Motor neuron (in vitro differentiated cells): ENCODE results near the gene MCEMP1. TPM values are rescaled to one million over a fixed set of nuclear protein-coding genes. Genes with fewer than 3 reads are reported as not detected.

Experiments
- ATAC-seq, 8 experiments: fragments of 200-7000 bp; cut with Tn5 transposase; replicated peaks in 6 of 8; 2 replicates each; pipeline ENCODE4 v1.8.0; 2021; ENCODE audit warnings: mild to moderate bottlenecking in 8 of 8, moderate library complexity in 8 of 8
- H3K27ac ChIP-seq, 2 donors: fragments of 250-450 bp; sonication (Bioruptor Pico); 2 replicates each; pipeline ENCODE4 v1.9.0; 2021; ENCODE audit warnings: antibody characterized with exemption in 2 of 2, mild to moderate bottlenecking in 2 of 2, moderate library complexity in 1 of 2
- H3K4me1 ChIP-seq, 2 donors: fragments of 250-450 bp; sonication (Bioruptor Pico); replicated peaks in 1 of 2; 2 replicates each; pipeline ENCODE4 v1.6.1; 2021; ENCODE audit warnings: antibody characterized with exemption in 2 of 2, mild to moderate bottlenecking in 2 of 2, moderate library complexity in 1 of 2
- H3K4me3 ChIP-seq, 5 donors: fragments of 250-450 bp; sonication (Bioruptor Pico); 2 replicates each; pipeline ENCODE4 v1.9.0; 2021; ENCODE audit warnings: antibody characterized with exemption in 5 of 5, mild to moderate bottlenecking in 5 of 5, moderate library complexity in 4 of 5
- WGBS, 10 experiments: fragments of 450-650 bp; shearing (Covaris generic); methylation state at CpG; one replicate each; pipeline ENCODE4 v1.0.0; 2022; 5-methylcytosine and 5-hydroxymethylcytosine counted together
- in situ Hi-C, 9 experiments: fragments of 400-800 bp; cut with MboI; loops; one replicate each; pipeline ENCODE4 v1.15.0; 2021; ENCODE audit warnings: low sequenced_read_pairs in 9 of 9, low pct_unique_long_range_greater_than_20kb in 2 of 9; ENCODE audit not compliant: unreplicated experiment in 9 of 9
- total RNA-seq, 8 experiments: library from RNA; unstranded; fragments of 300-600 nt; gene quantifications; 2 replicates each; pipeline versions ENCODE4 v1.2.3 to v1.2.4, GENCODE V29; 2022

Gene MCEMP1
- total RNA-seq, 8 experiments from 2014 or later: 0.13 to 0.85 TPM; not detected in 6

DNA sequence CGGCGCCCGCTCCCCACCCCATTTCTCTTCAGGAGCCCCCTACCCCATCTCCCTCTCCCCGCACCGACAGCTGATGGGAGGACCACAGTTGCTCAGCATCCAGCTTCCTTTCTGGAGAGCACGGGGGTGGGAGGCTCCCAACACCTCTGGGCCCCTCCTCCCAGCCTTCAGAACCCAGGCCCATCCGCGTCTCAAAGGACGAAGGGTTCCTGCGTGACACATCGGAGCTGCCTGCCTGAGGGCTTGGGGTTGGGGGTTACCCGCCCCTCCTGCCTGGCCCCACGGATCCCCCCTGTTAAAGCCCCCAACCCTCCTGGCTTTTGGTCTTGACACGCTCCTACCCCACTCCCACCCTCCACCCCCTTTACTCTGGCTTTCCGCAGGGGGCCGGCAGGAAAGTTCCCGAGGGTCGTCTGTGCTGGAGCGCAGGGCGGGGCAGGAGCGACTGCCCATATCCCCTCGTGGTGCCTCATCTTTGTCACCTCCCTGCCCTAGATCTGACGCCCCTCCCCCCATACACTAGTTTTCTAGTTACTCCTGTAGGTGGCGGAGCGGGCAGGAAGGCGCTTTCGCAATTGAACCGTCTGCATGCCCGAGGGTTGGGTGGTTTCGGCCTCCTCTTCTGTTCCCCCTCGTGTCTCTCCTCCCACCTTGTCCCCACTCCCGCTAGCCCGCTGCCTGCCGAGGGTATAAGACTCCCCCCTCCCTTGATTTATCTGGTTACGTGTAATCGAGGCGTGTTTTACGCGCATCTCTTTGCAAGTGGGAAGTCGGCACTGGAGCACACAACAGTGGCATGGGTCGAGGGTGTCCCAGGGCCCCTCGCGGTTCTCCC, 4.7 kb downstream of the MCEMP1 start:
- 0 to 28% methylated on average over 1 to 5 of the region's 43 CpGs; no CpG with 5 or more reads in 8 of the 10 experiments for WGBS, 10 experiments
- H3K4me3 ChIP-seq: peak overlapping the region; percentile 60 to 97 (median 95)
- peaks cover 10 to 11% of the 10 kb centered on the region in 2 donors for H3K4me1 ChIP-seq
- peak overlapping the region; percentile 57 to 79 for H3K27ac ChIP-seq
- peak; percentile 27 to 68 (median 36) for ATAC-seq
- in situ Hi-C loops: no loop called here

GRCh38 chr19:7682175-7682855, 5.4 kb downstream of the MCEMP1 start:
- H3K4me1 ChIP-seq: peaks cover 10 to 11% of the 10 kb centered on the region in 2 donors
- in situ Hi-C loops: no loop called here
- WGBS, 10 experiments: 92 to 100% (median 99%) methylated on average over 1 to 28 of the region's 74 CpGs; no CpG with 5 or more reads in 5 of the 10 experiments
- no peak overlapping the region for H3K27ac ChIP-seq
- H3K4me3 ChIP-seq: peak overlapping the region in 2 of 5 donors; percentile 95 to 97
- ATAC-seq: no peak

DNA sequence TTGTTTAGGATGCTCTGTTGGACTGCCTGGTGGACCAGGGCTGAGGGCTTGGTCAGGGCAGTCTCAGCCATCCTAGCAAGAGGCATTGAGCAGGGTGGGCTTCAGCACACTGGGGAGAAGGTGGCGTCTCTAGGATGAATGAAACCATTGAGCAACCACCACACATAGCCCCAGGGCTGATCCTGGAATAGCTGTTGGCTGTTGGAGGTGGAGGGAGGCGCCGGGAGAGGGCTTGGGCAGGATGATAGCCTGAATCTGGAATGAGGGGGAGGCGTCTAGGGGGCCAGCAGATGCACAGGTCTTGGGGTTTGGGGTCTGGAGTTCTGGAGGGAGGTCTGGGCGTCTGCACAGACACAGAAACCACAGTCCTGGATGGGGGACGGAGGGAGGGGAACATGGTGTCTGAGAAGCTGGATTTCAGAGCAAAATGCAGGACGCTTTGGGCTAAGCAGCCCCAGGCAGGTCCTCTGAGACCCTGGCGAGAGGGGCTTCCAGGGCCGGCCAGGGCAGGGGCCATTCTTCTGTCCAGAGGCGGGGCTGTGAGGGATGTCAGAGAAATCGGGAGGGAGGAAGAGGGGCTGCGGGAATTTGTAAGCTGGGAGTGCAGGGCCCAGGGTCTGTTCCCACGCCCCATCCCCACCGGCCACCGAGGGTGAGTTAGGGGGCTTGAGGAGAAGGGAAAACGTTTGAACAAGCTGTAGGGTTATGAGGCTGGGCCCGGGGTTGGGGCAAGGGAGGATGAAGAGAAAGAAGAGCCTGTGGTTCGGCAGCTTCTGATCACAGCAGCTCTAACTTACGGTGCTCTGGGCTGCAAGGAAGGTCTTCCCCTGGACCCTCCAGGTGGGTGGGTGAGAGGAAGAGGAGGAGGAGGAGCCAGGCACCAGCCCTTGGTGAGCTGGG, 8.9 kb downstream of the MCEMP1 start:
- no peak for ATAC-seq
- in situ Hi-C loops: no loop called here
- Histone ChIP-seq H3K4me3 (no peak overlapping the region), H3K4me1 (peaks cover 3% of the 10 kb centered on the region in 2 donors), H3K27ac (no peak overlapping the region)
- 32 to 67% (median 45%) methylated on average over 1 to 6 of the region's 19 CpGs; no CpG with 5 or more reads in 6 of the 10 experiments for whole genome bisulfite sequencing, 10 experiments

GRCh38 chr19:7687177-7687576, 10.3 kb downstream of the MCEMP1 start:
- in situ Hi-C loops: no loop called here
- peak in 2 of 8 experiments; percentile 15 to 20 for ATAC-seq
- Histone ChIP-seq H3K4me1 (no peaks in the 10 kb centered on the region), H3K4me3 (no peak overlapping the region), H3K27ac (no peak overlapping the region)
- WGBS, 10 experiments: 0 to 100% (median 86%) methylated on average over 1 to 8 of the region's 12 CpGs; no CpG with 5 or more reads in 6 of the 10 experiments

- no peaks in the 10 kb centered on the region for H3K4me1 ChIP-seq
- WGBS, 10 experiments: 50 to 80% methylated on average over 1 to 4 of the region's 23 CpGs; no CpG with 5 or more reads in 8 of the 10 experiments
- H3K27ac ChIP-seq: no peak overlapping the region
- H3K4me3 ChIP-seq: no peak overlapping the region
- ATAC-seq: no peak
- in situ Hi-C loops: no loop called here
Measured at GRCh38 chr19:7689165-7689564, 12.3 kb downstream of the MCEMP1 start.

DNA sequence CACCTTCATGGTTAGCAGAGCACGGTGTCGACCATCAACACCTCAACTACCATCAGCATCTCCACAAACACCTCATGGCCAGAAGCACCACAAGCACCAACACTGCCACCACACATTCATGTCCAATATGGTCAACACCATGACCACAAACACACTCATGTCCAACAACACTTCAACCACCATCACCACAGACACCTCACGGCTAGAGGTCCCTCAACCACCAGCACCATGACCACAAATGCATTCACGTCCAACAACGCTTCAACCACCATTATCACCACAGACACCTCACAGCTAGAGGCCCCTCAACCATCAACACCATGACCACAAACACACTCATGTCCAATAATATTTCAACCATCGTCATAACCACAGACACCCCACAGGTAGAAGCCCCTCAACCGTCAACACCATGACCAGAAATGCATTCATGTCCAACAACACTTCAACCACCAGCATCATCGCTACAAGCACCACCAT, 13.9 kb downstream of the MCEMP1 start:
- no peak for ATAC-seq
- H3K4me1 ChIP-seq: no peaks in the 10 kb centered on the region
- H3K4me3 ChIP-seq: no peak overlapping the region
- WGBS, 10 experiments: 20 to 96% (median 70%) methylated on average over 1 to 5 of the region's 8 CpGs; no CpG with 5 or more reads in 1 of the 10 experiments
- H3K27ac ChIP-seq: no peak overlapping the region
- in situ Hi-C loops: no loop called here

DNA sequence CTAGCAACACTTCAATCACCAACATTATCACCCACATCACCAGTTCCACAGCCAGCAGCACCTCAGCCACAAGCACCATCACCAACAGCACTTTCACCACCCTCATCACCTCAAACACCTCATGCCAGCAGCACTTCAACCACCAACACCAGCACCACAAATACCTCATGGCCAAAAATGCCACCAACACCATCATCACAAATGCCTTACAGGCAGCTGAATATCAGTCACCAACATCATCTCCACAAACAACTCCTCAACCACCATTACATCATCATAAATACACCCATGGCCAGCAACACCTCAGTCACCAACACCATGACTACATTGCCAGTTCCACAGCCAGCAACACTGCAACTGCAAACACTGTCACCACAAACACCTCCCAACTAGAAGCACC, 14.6 kb downstream of the MCEMP1 start:
- Histone ChIP-seq H3K4me1 (no peaks in the 10 kb centered on the region), H3K4me3 (no peak overlapping the region), H3K27ac (no peak overlapping the region)
- ATAC-seq: no peak
- in situ Hi-C loops: no loop called here

DNA sequence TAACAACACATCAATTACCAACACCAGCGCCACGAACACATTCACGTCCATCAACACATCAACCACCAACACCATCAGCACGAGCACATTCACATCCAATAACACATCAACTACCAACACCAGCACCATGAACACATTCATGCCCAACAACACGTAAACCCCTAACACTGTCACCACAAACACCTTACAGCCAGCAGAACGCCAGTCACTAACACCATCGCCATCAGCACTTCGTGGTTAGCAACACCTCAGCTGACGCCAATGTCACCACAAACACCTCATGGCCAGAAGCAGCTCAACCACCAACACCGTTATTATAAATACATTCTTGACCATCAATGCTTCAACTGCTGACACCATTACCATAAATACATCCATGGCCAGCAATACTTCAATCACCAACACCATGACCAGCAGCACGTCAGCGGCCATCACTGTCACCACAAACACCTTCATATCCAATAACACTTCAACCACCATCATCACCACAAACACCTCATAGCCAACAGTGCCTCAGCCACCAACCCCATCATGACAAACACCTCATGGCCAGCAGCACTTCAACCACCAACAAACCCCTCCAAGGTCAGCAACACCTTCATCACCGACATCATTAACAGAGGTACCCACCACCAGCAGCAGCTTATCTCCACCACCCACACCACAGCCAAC, 15.7 kb downstream of the MCEMP1 start:
- H3K4me3 ChIP-seq: no peak overlapping the region
- ATAC-seq: no peak
- H3K27ac ChIP-seq: no peak overlapping the region
- H3K4me1 ChIP-seq: no peaks in the 10 kb centered on the region
- in situ Hi-C loops: no loop called here
- WGBS, 10 experiments: 0 to 84% (median 61%) methylated on average over 1 to 11 of the region's 13 CpGs; no CpG with 5 or more reads in 1 of the 10 experiments

GRCh38 chr19:7694499-7694898, 17.6 kb downstream of the MCEMP1 start:
- WGBS, 10 experiments: 0 to 80% (median 21%) methylated on average over 1 to 3 of the region's 4 CpGs; no CpG with 5 or more reads in 6 of the 10 experiments
- Histone ChIP-seq H3K27ac (no peak overlapping the region), H3K4me1 (no peaks in the 10 kb centered on the region), H3K4me3 (no peak overlapping the region)
- in situ Hi-C loops: no loop called here
- no peak for ATAC-seq

- in situ Hi-C loops: no loop called here
- no peak overlapping the region for H3K4me3 ChIP-seq
- H3K4me1 ChIP-seq: no peaks in the 10 kb centered on the region
- ATAC-seq: no peak
- 32 to 85% (median 57%) methylated on average over 2 to 9 of the region's 10 CpGs; no CpG with 5 or more reads in 3 of the 10 experiments for WGBS, 10 experiments
- no peak overlapping the region for H3K27ac ChIP-seq
Measured at GRCh38 chr19:7697721-7698287, 20.9 kb downstream of the MCEMP1 start.

- no peak overlapping the region for H3K27ac ChIP-seq
- no peaks in the 10 kb centered on the region for H3K4me1 ChIP-seq
- in situ Hi-C loops: no loop called here
- H3K4me3 ChIP-seq: no peak overlapping the region
- ATAC-seq: no peak
- WGBS, 10 experiments: 0 to 8% (median 0%) methylated on average over 1 to 2 of the region's 11 CpGs; no CpG with 5 or more reads in 7 of the 10 experiments
Measured at GRCh38 chr19:7698583-7698982, 21.7 kb downstream of the MCEMP1 start.

DNA sequence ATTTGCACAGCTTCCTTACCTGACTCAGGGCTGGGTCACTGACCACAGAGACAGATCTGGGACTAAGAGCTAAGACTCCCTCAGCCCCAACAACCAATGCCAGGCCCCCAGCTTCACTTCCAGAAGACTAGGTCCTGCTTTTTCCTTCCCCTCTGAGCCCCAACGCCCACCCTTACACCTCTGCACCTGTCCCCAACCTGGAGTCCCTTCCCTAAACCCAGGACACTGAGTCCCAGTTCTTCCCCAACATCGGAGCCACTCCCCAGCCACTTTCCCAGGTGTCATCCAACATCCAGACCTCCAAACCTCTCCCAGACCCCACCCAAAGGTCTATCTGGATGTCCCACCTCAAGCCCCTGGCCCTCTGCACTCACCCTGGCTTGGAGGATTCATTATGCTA, 22.1 kb downstream of the MCEMP1 start:
- no peak overlapping the region for H3K27ac ChIP-seq
- in situ Hi-C loops: no loop called here
- WGBS, 10 experiments: 20% methylated on average over 1 of the region's 2 CpGs; no CpG with 5 or more reads in 9 of the 10 experiments
- no peaks in the 10 kb centered on the region for H3K4me1 ChIP-seq
- H3K4me3 ChIP-seq: no peak overlapping the region
- no peak for ATAC-seq
